CD14-positive monocyte (primary cell): ENCODE data around the gene PELI2. TPM values are rescaled to one million over a fixed set of nuclear protein-coding genes. Genes with fewer than 3 reads are reported as not detected.

ENCODE experiments used
- DNase-seq, 3 donors: peaks; one replicate each; pipeline ENCODE4 v3.0.0-alpha.2; 2011 to 2022
- H2AFZ ChIP-seq: 2 replicates; pipeline ENCODE4 v1.6.0; 2012; ENCODE audit warnings: mild to moderate bottlenecking, low read depth, low read length, inconsistent platforms; ENCODE audit not compliant: insufficient read depth, poor library complexity, severe bottlenecking
- H3K27ac ChIP-seq, 2 donors: 1 replicate in 1 of 2; 2 replicates in 1 of 2; pipeline ENCODE4 v1.5.1; 2012 to 2013; ENCODE audit warnings: low read length in 2 of 2, control low read depth in 1 of 2, inconsistent platforms in 1 of 2, low read depth in 1 of 2, mild to moderate bottlenecking in 1 of 2
- H3K27me3 ChIP-seq, 2 donors: one replicate each; pipeline versions ENCODE4 v1.6.0 to v1.6.1; 2011 to 2013; ENCODE audit warnings: low read length in 2 of 2; ENCODE audit not compliant: control insufficient read depth in 2 of 2, insufficient read depth in 2 of 2
- H3K36me3 ChIP-seq, 2 donors: replicated peaks in 1 of 2; 1 replicate in 1 of 2; 2 replicates in 1 of 2; pipeline versions ENCODE4 v1.5.1 to v1.6.1; 2012 to 2013; ENCODE audit warnings: low read length in 2 of 2, control low read depth in 1 of 2, inconsistent platforms in 1 of 2, mild to moderate bottlenecking in 1 of 2; ENCODE audit not compliant: insufficient read depth in 2 of 2, control insufficient read depth in 1 of 2
- H3K4me1 ChIP-seq, 2 donors: 1 replicate in 1 of 2; 2 replicates in 1 of 2; pipeline versions ENCODE4 v1.5.1 to v1.6.1; 2012 to 2013; ENCODE audit warnings: low read length in 2 of 2, control low read depth in 1 of 2, inconsistent platforms in 1 of 2, mild to moderate bottlenecking in 1 of 2, moderate library complexity in 1 of 2; ENCODE audit not compliant: insufficient read depth in 2 of 2, control insufficient read depth in 1 of 2
- H3K4me2 ChIP-seq: replicated peaks from 2 replicates; pipeline ENCODE3; 2012; ENCODE audit warnings: low read length, moderate library complexity, mild to moderate bottlenecking; ENCODE audit not compliant: poor library complexity, severe bottlenecking; ENCODE audit errors: extremely low read depth
- H3K4me3 ChIP-seq, 3 experiments: fragments of 200-600 bp in 1 of 3; sonication (generic) in 1 of 3; replicated peaks in 1 of 3; 1 replicate in 2 of 3; 2 replicates in 1 of 3; pipeline ENCODE4 v1.5.1; 2011 to 2013; ENCODE audit warnings: low read length in 3 of 3, mild to moderate bottlenecking in 3 of 3, control low read depth in 2 of 3, low read depth in 2 of 3, inconsistent platforms in 1 of 3, moderate library complexity in 1 of 3
- H3K79me2 ChIP-seq: 2 replicates; pipeline ENCODE4 v1.6.0; 2012; ENCODE audit warnings: mild to moderate bottlenecking, control low read depth, inconsistent platforms, low read length, moderate library complexity; ENCODE audit not compliant: insufficient read depth
- H3K9ac ChIP-seq: 2 replicates; pipeline ENCODE4 v1.6.0; 2017; ENCODE audit warnings: low read length, mild to moderate bottlenecking; ENCODE audit not compliant: insufficient read depth, poor library complexity, severe bottlenecking
- H3K9me3 ChIP-seq, 2 donors: replicated peaks in 1 of 2; 1 replicate in 1 of 2; 2 replicates in 1 of 2; pipeline versions ENCODE4 v1.5.1 to v1.6.1; 2012 to 2013; ENCODE audit warnings: low read length in 2 of 2, control low read depth in 1 of 2; ENCODE audit not compliant: control insufficient read depth in 1 of 2, insufficient read depth in 1 of 2
- H4K20me1 ChIP-seq: 2 replicates; pipeline ENCODE4 v1.6.0; 2012; ENCODE audit warnings: mild to moderate bottlenecking, low read length, control low read depth, moderate library complexity; ENCODE audit not compliant: insufficient read depth
- H3K27ac Mint-ChIP-seq, 7 donors: one replicate each; pipeline ENCODE4 v1.8.0; 2020; ENCODE audit warnings: mild to moderate bottlenecking in 7 of 7, mixed read lengths in 7 of 7, moderate library complexity in 6 of 7, inconsistent platforms in 2 of 7
- H3K27me3 Mint-ChIP-seq, 3 donors: one replicate each; pipeline ENCODE4 v1.8.0; 2021 to 2022; ENCODE audit warnings: low read depth in 3 of 3, mild to moderate bottlenecking in 3 of 3, mixed read lengths in 3 of 3, moderate library complexity in 3 of 3, inconsistent platforms in 1 of 3
- H3K36me3 Mint-ChIP-seq, 2 donors: one replicate each; pipeline ENCODE4 v1.8.0; 2020; ENCODE audit warnings: mixed read lengths in 2 of 2, inconsistent platforms in 1 of 2, mild to moderate bottlenecking in 1 of 2
- H3K4me1 Mint-ChIP-seq: one replicate; pipeline ENCODE4 v1.8.0; 2020; ENCODE audit warnings: mild to moderate bottlenecking, mixed read lengths
- H3K4me3 Mint-ChIP-seq, 2 donors: one replicate each; pipeline ENCODE4 v1.8.0; 2020; ENCODE audit warnings: mild to moderate bottlenecking in 2 of 2, mixed read lengths in 2 of 2, moderate library complexity in 1 of 2
- H3K9me3 Mint-ChIP-seq, 7 donors: one replicate each; pipeline ENCODE4 v1.8.0; 2020 to 2022; ENCODE audit warnings: mixed read lengths in 7 of 7, mild to moderate bottlenecking in 6 of 7, moderate library complexity in 6 of 7, inconsistent platforms in 2 of 7
- CTCF ChIP-seq: fragments of 200-600 bp; IDR thresholded peaks from one replicate; pipeline ENCODE4 v1.8.0; 2022; ENCODE audit warnings: antibody characterized with exemption, mild to moderate bottlenecking
- WGBS: methylation state at CpG from one replicate; pipeline ENCODE4 v1.1.5; 2013; ENCODE audit warnings: missing lambda C conversion rate; ENCODE audit not compliant: insufficient coverage; 5-methylcytosine and 5-hydroxymethylcytosine counted together
- intact Hi-C, 2 donors: fragments of 100-400 bp; cut with micrococcal nuclease; formaldehyde crosslinking; loops; one replicate each; pipeline versions ENCODE4 v1.15.0 to v1.15.1; 2023
- polyA plus RNA-seq, 3 donors: library from polyadenylated mRNA; depleted of rRNA in 1 of 3; unstranded in 2 of 3; stranded (reverse) in 1 of 3; fragments of 300-500 nt in 2 of 3; fragments of >200 nt in 1 of 3; fragmentation: Illumina TruSeq in 2 of 3; gene quantifications; 1 replicate in 2 of 3; 2 replicates in 1 of 3; pipeline ENCODE4 v1.2.3, GENCODE V29; 2012 to 2021

Gene PELI2
- polyA plus RNA-seq, 3 donors: 10.1 to 35.8 (median 12.5) TPM

- peaks cover 100% of the 10 kb centered on the region for H4K20me1 ChIP-seq
- H2AFZ ChIP-seq: no peak overlapping the region
- no peaks in the 10 kb centered on the region for H3K9me3 ChIP-seq
- H3K36me3 ChIP-seq: no peaks in the 10 kb centered on the region
- intact Hi-C loops: no loop called here
- peak overlapping the region in 1 of 3 experiments; percentile 8 for H3K4me3 ChIP-seq
- Mint-ChIP-seq H3K27me3 (peaks cover 0 to 3% (median 0%) of the 10 kb centered on the region in 3 donors), H3K4me3 (peak overlapping the region; percentile 3 to 37), H3K27ac (peak overlapping the region; percentile 12 to 83 (median 47)), H3K4me1 (peaks cover 63% of the 10 kb centered on the region), H3K9me3 (no peaks in the 10 kb centered on the region), H3K36me3 (peaks cover 2 to 4% of the 10 kb centered on the region in 2 donors)
- peak overlapping the region; percentile 20 for H3K4me2 ChIP-seq
- H3K79me2 ChIP-seq: peaks cover 98% of the 10 kb centered on the region
- H3K4me1 ChIP-seq: peaks cover 28 to 52% of the 10 kb centered on the region in 2 donors
- 47% methylated on average over 3 of the region's 3 CpGs for WGBS
- peak overlapping the region in 1 of 2 donors; percentile 60 for H3K27ac ChIP-seq
- H3K9ac ChIP-seq: no peak overlapping the region
- no peaks in the 10 kb centered on the region for H3K27me3 ChIP-seq
- DNase-seq: peak; percentile 23 to 44 (median 34)
- TF ChIP-seq CTCF: no peak
Measured at GRCh38 chr14:56147986-56148901, 30.0 kb downstream of the PELI2 start.

- no peak for DNase-seq
- H3K36me3 Mint-ChIP-seq: peaks cover 2 to 4% of the 10 kb centered on the region in 2 donors
- Histone ChIP-seq H4K20me1 (peaks cover 100% of the 10 kb centered on the region), H3K4me1 (peaks cover 28 to 52% of the 10 kb centered on the region in 2 donors), H3K36me3 (no peaks in the 10 kb centered on the region), H3K9ac (no peak overlapping the region), H3K27me3 (no peaks in the 10 kb centered on the region), H2AFZ (no peak overlapping the region), H3K4me3 (no peak overlapping the region), H3K79me2 (peaks cover 98% of the 10 kb centered on the region), H3K27ac (no peak overlapping the region), H3K4me2 (no peak overlapping the region), H3K9me3 (no peaks in the 10 kb centered on the region)
- H3K4me3 Mint-ChIP-seq: no peak overlapping the region
- no peak for TF ChIP-seq CTCF
- no CpG with 5 or more reads among the region's 4 CpGs for WGBS
- peaks cover 60% of the 10 kb centered on the region for H3K4me1 Mint-ChIP-seq
- peaks cover 0 to 3% (median 0%) of the 10 kb centered on the region in 3 donors for H3K27me3 Mint-ChIP-seq
- H3K9me3 Mint-ChIP-seq: no peaks in the 10 kb centered on the region
- H3K27ac Mint-ChIP-seq: peak overlapping the region in 1 of 7 donors; percentile 49
- intact Hi-C loops: no loop called here
Measured at GRCh38 chr14:56149151-56149550, 30.9 kb downstream of the PELI2 start.
